GM23338 (cell line): ENCODE measurements around the gene PRUNE2. TPM values are rescaled to one million over a fixed set of nuclear protein-coding genes. Genes with fewer than 3 reads are reported as not detected.
"Not testable (repeated sequence)": the region's sequence is repeated elsewhere in the genome, so short reads cannot be mapped to it uniquely, and the experiment has no call there.

Experiments used
- ATAC-seq: fragments of 200-7000 bp; cut with Tn5 transposase; 3 replicates; pipeline ENCODE4 v1.9.1; 2020
- DNase-seq: peaks from one replicate; pipeline ENCODE4 v3.0.0-alpha.2; 2015; ENCODE audit warnings: low spot score
- H2AFZ ChIP-seq: fragments of 200-600 bp; sonication (generic); 2 replicates; pipeline ENCODE4 v1.8.0; 2016; ENCODE audit warnings: antibody characterized with exemption, mild to moderate bottlenecking, moderate library complexity
- H3F3A ChIP-seq: fragments of 200-600 bp; sonication (generic); replicated peaks from 2 replicates; pipeline ENCODE4 v1.8.0; 2017; ENCODE audit warnings: antibody characterized with exemption, mixed run types, low read depth
- H3K27ac ChIP-seq: fragments of 200-600 bp; sonication (generic); 2 replicates; pipeline ENCODE4 v1.6.1; 2016; ENCODE audit warnings: low read depth
- H3K27me3 ChIP-seq: fragments of 200-600 bp; sonication (generic); 2 replicates; pipeline ENCODE4 v1.8.0; 2016; ENCODE audit warnings: mild to moderate bottlenecking, mixed run types, moderate library complexity; ENCODE audit not compliant: insufficient read depth
- H3K36me3 ChIP-seq: fragments of 200-600 bp; sonication (generic); 2 replicates; pipeline ENCODE4 v1.8.0; 2016; ENCODE audit warnings: mild to moderate bottlenecking; ENCODE audit not compliant: insufficient read depth
- H3K4me1 ChIP-seq: fragments of 200-600 bp; sonication (generic); 2 replicates; pipeline ENCODE4 v1.8.0; 2016; ENCODE audit warnings: mild to moderate bottlenecking, moderate library complexity; ENCODE audit not compliant: insufficient read depth
- H3K4me2 ChIP-seq: fragments of 200-600 bp; sonication (generic); 2 replicates; pipeline ENCODE4 v1.7.1; 2017; ENCODE audit warnings: mixed run types
- H3K4me3 ChIP-seq: fragments of 200-600 bp; sonication (generic); 2 replicates; pipeline ENCODE4 v1.6.1; 2016; ENCODE audit warnings: mixed run types
- H3K79me2 ChIP-seq: fragments of 200-600 bp; sonication (generic); replicated peaks from 2 replicates; pipeline ENCODE4 v1.8.0; 2017; ENCODE audit warnings: mild to moderate bottlenecking; ENCODE audit not compliant: insufficient read depth
- H3K9me2 ChIP-seq: fragments of 200-600 bp; sonication (generic); 2 replicates; pipeline ENCODE4 v1.8.0; 2017; ENCODE audit not compliant: insufficient read depth
- H4K20me1 ChIP-seq: fragments of 200-600 bp; sonication (generic); replicated peaks from 2 replicates; pipeline ENCODE4 v1.8.0; 2017; ENCODE audit warnings: mild to moderate bottlenecking; ENCODE audit not compliant: insufficient read depth
- H3K27ac Mint-ChIP-seq: 2 replicates; pipeline ENCODE4 v1.8.0; 2020; ENCODE audit warnings: inconsistent platforms, mild to moderate bottlenecking, moderate library complexity, mixed read lengths
- H3K27me3 Mint-ChIP-seq: 3 replicates; pipeline ENCODE4 v1.8.0; 2022; ENCODE audit warnings: low read depth, mild to moderate bottlenecking, moderate library complexity, mixed read lengths, inconsistent platforms; ENCODE audit not compliant: insufficient read depth, poor library complexity
- H3K36me3 Mint-ChIP-seq: 3 replicates; pipeline ENCODE4 v1.8.0; 2021; ENCODE audit warnings: low read depth, mild to moderate bottlenecking, inconsistent platforms, moderate library complexity, mixed read lengths
- H3K4me1 Mint-ChIP-seq: 3 replicates; pipeline ENCODE4 v1.8.0; 2020; ENCODE audit warnings: mild to moderate bottlenecking, inconsistent platforms, mixed read lengths
- H3K4me3 Mint-ChIP-seq: 3 replicates; pipeline ENCODE4 v1.8.0; 2021; ENCODE audit warnings: moderate library complexity, mild to moderate bottlenecking, inconsistent platforms, mixed read lengths
- H3K9me3 Mint-ChIP-seq: 3 replicates; pipeline ENCODE4 v1.8.0; 2020; ENCODE audit warnings: moderate library complexity, mild to moderate bottlenecking, inconsistent platforms, mixed read lengths
- CREB1 ChIP-seq: fragments of 250-450 bp; sonication (Bioruptor Pico); IDR thresholded peaks from 2 replicates; pipeline ENCODE4 v1.5.0; 2020; ENCODE audit warnings: low read depth, mild to moderate bottlenecking, moderate library complexity
- EZH2 ChIP-seq: fragments of 200-600 bp; sonication (generic); IDR thresholded peaks from one replicate; pipeline ENCODE4 v1.8.0; 2017; ENCODE audit warnings: antibody characterized with exemption, mild to moderate bottlenecking, low read depth; ENCODE audit not compliant: unreplicated experiment
- EZH2phosphoT487 ChIP-seq: fragments of 200-600 bp; sonication (generic); IDR thresholded peaks from one replicate; pipeline ENCODE4 v1.8.1; 2018; ENCODE audit warnings: antibody characterized with exemption; ENCODE audit not compliant: unreplicated experiment
- JUNB ChIP-seq: IDR thresholded peaks from one replicate; pipeline ENCODE4 v1.6.1; 2016; ENCODE audit warnings: antibody characterized with exemption; ENCODE audit not compliant: unreplicated experiment
- NANOG ChIP-seq: IDR thresholded peaks from 2 replicates; pipeline ENCODE4 v1.6.1; 2016; ENCODE audit warnings: antibody characterized with exemption, borderline replicate concordance
- POLR2AphosphoS5 ChIP-seq: IDR thresholded peaks from 2 replicates; pipeline ENCODE4 v1.6.1; 2016; ENCODE audit warnings: antibody characterized with exemption, low read depth
- STAT1 ChIP-seq: IDR thresholded peaks from one replicate; pipeline ENCODE4 v1.6.1; 2016; ENCODE audit warnings: antibody characterized with exemption; ENCODE audit not compliant: unreplicated experiment
- ZNF114 ChIP-seq: fragments of 250-450 bp; sonication (Bioruptor Pico); IDR thresholded peaks from 2 replicates; pipeline ENCODE4 v1.5.0; 2020; ENCODE audit warnings: mild to moderate bottlenecking, moderate library complexity
- ZNF331 ChIP-seq: fragments of 250-450 bp; sonication (Bioruptor Pico); IDR thresholded peaks from 2 replicates; pipeline ENCODE4 v1.5.0; 2020; ENCODE audit warnings: low read depth, mild to moderate bottlenecking, moderate library complexity
- polyA plus RNA-seq: library from polyadenylated mRNA; unstranded; fragments of >200 nt; fragmentation: Nextera tagmentation; extraction: Ambion mirVana; gene quantifications from 2 replicates; pipeline ENCODE4 v1.2.1, GENCODE V29; 2016
- total RNA-seq: library from RNA; depleted of rRNA; stranded (reverse); fragments of >200 nt; shearing (Covaris generic); gene quantifications from 2 replicates; pipeline ENCODE4 v1.2.3, GENCODE V29; 2014
- TF ChIP-seq, protein P1 (sequence below), 2 experiments: fragments of 200-600 bp in 1 of 2; sonication (generic) in 1 of 2; conservative IDR thresholded peaks; 2 replicates each; pipeline versions ENCODE4 v1.5.1 to v1.6.1; 2016 to 2017; ENCODE audit warnings: antibody characterized with exemption in 2 of 2, low read depth in 2 of 2, mild to moderate bottlenecking in 2 of 2, moderate library complexity in 1 of 2
- TF ChIP-seq, protein P2 (sequence below): fragments of 250-450 bp; sonication (Bioruptor Pico); IDR thresholded peaks from 2 replicates; pipeline ENCODE4 v1.5.0; 2020; ENCODE audit warnings: mild to moderate bottlenecking, moderate library complexity

PRUNE2 gene
- total and polyA plus RNA-seq, 2 experiments from 2014 or later = 10.6 to 26.5 TPM

DNA sequence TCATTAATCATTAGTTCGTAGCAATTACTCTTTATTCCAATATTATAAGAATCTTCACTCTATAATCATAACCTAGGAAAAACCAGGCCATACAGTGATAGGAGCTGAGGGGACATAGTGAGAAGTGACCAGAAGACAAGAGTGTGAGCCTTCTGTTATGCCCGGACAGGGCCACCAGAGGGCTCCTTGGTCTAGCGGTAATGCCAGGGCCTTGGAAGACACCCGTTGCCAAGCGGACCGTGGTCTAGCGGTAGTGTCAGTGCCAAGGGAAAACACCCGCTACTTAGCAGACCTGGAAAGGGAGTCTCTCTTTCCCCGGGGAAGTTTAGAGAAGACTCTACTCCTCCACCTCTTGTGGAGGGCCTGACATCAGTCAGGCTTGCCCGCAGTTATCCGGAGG is 239.9 kb downstream of the PRUNE2 start:
- peak; percentile 51 for DNase-seq
- ATAC-seq = not testable (repeated sequence)

DNA sequence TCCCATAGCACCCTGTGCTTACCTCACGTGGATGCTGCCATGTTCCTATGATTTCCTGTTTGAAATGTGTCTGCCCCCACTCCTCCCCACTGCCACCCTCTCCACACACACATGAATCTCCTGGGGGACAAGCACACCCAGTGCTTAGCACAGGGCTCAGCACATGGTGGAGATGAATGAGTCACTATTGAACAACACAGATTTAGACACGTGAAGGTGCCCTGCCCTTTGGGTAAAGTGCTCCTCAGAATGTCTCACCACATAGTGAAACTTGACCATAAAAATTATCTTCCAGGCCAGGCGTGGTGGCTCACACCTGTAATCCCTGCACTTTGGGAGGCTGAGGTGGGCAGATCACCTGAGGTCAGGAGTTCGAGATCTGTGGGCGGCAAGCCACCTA is 240.5 kb downstream of the PRUNE2 start:
- no peak overlapping the region for H3K27ac Mint-ChIP-seq
- TF ChIP-seq, protein P1, sequence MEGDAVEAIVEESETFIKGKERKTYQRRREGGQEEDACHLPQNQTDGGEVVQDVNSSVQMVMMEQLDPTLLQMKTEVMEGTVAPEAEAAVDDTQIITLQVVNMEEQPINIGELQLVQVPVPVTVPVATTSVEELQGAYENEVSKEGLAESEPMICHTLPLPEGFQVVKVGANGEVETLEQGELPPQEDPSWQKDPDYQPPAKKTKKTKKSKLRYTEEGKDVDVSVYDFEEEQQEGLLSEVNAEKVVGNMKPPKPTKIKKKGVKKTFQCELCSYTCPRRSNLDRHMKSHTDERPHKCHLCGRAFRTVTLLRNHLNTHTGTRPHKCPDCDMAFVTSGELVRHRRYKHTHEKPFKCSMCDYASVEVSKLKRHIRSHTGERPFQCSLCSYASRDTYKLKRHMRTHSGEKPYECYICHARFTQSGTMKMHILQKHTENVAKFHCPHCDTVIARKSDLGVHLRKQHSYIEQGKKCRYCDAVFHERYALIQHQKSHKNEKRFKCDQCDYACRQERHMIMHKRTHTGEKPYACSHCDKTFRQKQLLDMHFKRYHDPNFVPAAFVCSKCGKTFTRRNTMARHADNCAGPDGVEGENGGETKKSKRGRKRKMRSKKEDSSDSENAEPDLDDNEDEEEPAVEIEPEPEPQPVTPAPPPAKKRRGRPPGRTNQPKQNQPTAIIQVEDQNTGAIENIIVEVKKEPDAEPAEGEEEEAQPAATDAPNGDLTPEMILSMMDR (conservative IDR thresholded peaks at IDR 0.05; ENCODE audit: low read depth in 2 of 2) = no peak
- TF ChIP-seq JUNB = no peak
- TF ChIP-seq STAT1 = no peak
- no peak for TF ChIP-seq EZH2
- TF ChIP-seq CREB1 = no peak
- TF ChIP-seq EZH2phosphoT487 = no peak
- TF ChIP-seq POLR2AphosphoS5 = no peak
- TF ChIP-seq, protein P2, sequence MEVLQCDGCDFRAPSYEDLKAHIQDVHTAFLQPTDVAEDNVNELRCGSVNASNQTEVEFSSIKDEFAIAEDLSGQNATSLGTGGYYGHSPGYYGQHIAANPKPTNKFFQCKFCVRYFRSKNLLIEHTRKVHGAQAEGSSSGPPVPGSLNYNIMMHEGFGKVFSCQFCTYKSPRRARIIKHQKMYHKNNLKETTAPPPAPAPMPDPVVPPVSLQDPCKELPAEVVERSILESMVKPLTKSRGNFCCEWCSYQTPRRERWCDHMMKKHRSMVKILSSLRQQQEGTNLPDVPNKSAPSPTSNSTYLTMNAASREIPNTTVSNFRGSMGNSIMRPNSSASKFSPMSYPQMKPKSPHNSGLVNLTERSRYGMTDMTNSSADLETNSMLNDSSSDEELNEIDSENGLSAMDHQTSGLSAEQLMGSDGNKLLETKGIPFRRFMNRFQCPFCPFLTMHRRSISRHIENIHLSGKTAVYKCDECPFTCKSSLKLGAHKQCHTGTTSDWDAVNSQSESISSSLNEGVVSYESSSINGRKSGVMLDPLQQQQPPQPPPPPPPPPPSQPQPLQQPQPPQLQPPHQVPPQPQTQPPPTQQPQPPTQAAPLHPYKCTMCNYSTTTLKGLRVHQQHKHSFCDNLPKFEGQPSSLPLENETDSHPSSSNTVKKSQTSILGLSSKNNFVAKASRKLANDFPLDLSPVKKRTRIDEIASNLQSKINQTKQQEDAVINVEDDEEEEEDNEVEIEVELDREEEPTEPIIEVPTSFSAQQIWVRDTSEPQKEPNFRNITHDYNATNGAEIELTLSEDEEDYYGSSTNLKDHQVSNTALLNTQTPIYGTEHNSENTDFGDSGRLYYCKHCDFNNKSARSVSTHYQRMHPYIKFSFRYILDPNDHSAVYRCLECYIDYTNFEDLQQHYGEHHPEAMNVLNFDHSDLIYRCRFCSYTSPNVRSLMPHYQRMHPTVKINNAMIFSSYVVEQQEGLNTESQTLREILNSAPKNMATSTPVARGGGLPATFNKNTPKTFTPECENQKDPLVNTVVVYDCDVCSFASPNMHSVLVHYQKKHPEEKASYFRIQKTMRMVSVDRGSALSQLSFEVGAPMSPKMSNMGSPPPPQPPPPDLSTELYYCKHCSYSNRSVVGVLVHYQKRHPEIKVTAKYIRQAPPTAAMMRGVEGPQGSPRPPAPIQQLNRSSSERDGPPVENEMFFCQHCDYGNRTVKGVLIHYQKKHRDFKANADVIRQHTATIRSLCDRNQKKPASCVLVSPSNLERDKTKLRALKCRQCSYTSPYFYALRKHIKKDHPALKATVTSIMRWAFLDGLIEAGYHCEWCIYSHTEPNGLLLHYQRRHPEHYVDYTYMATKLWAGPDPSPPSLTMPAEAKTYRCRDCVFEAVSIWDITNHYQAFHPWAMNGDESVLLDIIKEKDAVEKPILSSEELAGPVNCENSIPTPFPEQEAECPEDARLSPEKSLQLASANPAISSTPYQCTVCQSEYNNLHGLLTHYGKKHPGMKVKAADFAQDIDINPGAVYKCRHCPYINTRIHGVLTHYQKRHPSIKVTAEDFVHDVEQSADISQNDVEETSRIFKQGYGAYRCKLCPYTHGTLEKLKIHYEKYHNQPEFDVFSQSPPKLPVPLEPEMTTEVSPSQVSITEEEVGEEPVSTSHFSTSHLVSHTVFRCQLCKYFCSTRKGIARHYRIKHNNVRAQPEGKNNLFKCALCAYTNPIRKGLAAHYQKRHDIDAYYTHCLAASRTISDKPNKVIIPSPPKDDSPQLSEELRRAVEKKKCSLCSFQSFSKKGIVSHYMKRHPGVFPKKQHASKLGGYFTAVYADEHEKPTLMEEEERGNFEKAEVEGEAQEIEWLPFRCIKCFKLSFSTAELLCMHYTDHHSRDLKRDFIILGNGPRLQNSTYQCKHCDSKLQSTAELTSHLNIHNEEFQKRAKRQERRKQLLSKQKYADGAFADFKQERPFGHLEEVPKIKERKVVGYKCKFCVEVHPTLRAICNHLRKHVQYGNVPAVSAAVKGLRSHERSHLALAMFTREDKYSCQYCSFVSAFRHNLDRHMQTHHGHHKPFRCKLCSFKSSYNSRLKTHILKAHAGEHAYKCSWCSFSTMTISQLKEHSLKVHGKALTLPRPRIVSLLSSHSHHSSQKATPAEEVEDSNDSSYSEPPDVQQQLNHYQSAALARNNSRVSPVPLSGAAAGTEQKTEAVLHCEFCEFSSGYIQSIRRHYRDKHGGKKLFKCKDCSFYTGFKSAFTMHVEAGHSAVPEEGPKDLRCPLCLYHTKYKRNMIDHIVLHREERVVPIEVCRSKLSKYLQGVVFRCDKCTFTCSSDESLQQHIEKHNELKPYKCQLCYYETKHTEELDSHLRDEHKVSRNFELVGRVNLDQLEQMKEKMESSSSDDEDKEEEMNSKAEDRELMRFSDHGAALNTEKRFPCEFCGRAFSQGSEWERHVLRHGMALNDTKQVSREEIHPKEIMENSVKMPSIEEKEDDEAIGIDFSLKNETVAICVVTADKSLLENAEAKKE (CRISPR knock-in tag) = no peak
- no peak for TF ChIP-seq NANOG
- TF ChIP-seq ZNF114 (CRISPR knock-in tag) = no peak
- no peak for TF ChIP-seq ZNF331 (CRISPR knock-in tag)

More for the DNA sequence above, 239.9 kb downstream of the PRUNE2 start:
- not testable (repeated sequence) for H3K79me2 ChIP-seq, H4K20me1 ChIP-seq, H3K9me2 ChIP-seq, H3K4me1 Mint-ChIP-seq, H3F3A ChIP-seq, H3K4me3 Mint-ChIP-seq, H2AFZ ChIP-seq, H3K27ac Mint-ChIP-seq, H3K27me3 ChIP-seq, H3K4me2 ChIP-seq, H3K4me1 ChIP-seq, H3K36me3 ChIP-seq, H3K4me3 ChIP-seq, H3K27ac ChIP-seq
- Mint-ChIP-seq H3K36me3 (peaks cover 17% of the 10 kb centered on the region), H3K27me3 (peaks cover 14% of the 10 kb centered on the region), H3K9me3 (peaks cover 27% of the 10 kb centered on the region)
- TF ChIP-seq, protein P1 (conservative IDR thresholded peaks at IDR 0.05; ENCODE audit: low read depth in 2 of 2) = peak; percentile 60 to 71

More for the DNA sequence above, 240.5 kb downstream of the PRUNE2 start:
- Histone ChIP-seq H3K9me2 (no peaks in the 10 kb centered on the region), H3K79me2 (no peaks in the 10 kb centered on the region), H3F3A (no peaks in the 10 kb centered on the region), H3K4me1 (no peaks in the 10 kb centered on the region), H3K4me3 (no peak overlapping the region), H3K36me3 (no peaks in the 10 kb centered on the region), H3K4me2 (no peak overlapping the region), H3K27me3 (no peaks in the 10 kb centered on the region), H2AFZ (no peak overlapping the region), H3K27ac (no peak overlapping the region), H4K20me1 (no peaks in the 10 kb centered on the region)
- H3K27me3 Mint-ChIP-seq = peaks cover 14% of the 10 kb centered on the region
- H3K4me3 Mint-ChIP-seq = no peak overlapping the region
- H3K36me3 Mint-ChIP-seq = peaks cover 17% of the 10 kb centered on the region
- H3K4me1 Mint-ChIP-seq = peaks cover 5% of the 10 kb centered on the region
- DNase-seq = no peak
- ATAC-seq = no peak
- peaks cover 27% of the 10 kb centered on the region for H3K9me3 Mint-ChIP-seq
